ENCODE results near the gene ASB13.

ASB13 gene

GRCh38 chr10:5666008-5666840 lies at the start of gene ASB13:
TSS of gene ASB13 (minus strand) at chr10:5666595. CDS start at chr10:5666551, 44 bp downstream.
- peak in 1 of 2 experiments; percentile 19 for DNase-seq

GRCh38 chr10:5711642-5712041 lies 45.2 kb upstream of the ASB13 start:
- no peak for DNase-seq

GRCh38 chr10:5710859-5711258 lies 44.5 kb upstream of the ASB13 start:
- no peak for DNase-seq

GRCh38 chr10:5709865-5710264 lies 43.5 kb upstream of the ASB13 start:
- no peak for DNase-seq

GRCh38 chr10:5708356-5708755 lies 42.0 kb upstream of the ASB13 start:
- DNase-seq = no peak

GRCh38 chr10:5698062-5698461 lies 31.7 kb upstream of the ASB13 start:
- no peak for DNase-seq

GRCh38 chr10:5697342-5697741 lies 30.9 kb upstream of the ASB13 start:
- no peak for DNase-seq

GRCh38 chr10:5694573-5694972 lies 28.2 kb upstream of the ASB13 start:
- no peak for DNase-seq

GRCh38 chr10:5692461-5693358 lies 26.3 kb upstream of the ASB13 start:
- DNase-seq = peak; percentile 42 to 69

- DNase-seq = no peak
Measured at GRCh38 chr10:5691786-5692185, 25.4 kb upstream of the ASB13 start.

- DNase-seq = no peak
Measured at GRCh38 chr10:5688587-5688986, 22.2 kb upstream of the ASB13 start.

- no peak for DNase-seq
Measured at GRCh38 chr10:5685764-5686240, 19.4 kb upstream of the ASB13 start.

- peak in 1 of 2 experiments; percentile 44 for DNase-seq
Measured at GRCh38 chr10:5684971-5685763, 18.8 kb upstream of the ASB13 start.

GRCh38 chr10:5684318-5684970 lies 18.0 kb upstream of the ASB13 start, which contains the start of gene TASOR2:
TSS of gene TASOR2 (plus strand) at chr10:5684838. CDS start at chr10:5720643, 35,805 bp downstream.
- DNase-seq = peak; percentile 94 to 95

- no peak for DNase-seq
Measured at GRCh38 chr10:5683065-5683464, 16.7 kb upstream of the ASB13 start.

- no peak for DNase-seq
Measured at GRCh38 chr10:5681930-5682329, 15.5 kb upstream of the ASB13 start.

- no peak for DNase-seq
Measured at GRCh38 chr10:5679606-5680005, 13.2 kb upstream of the ASB13 start.

- no peak for DNase-seq
Measured at GRCh38 chr10:5679037-5679435, 12.6 kb upstream of the ASB13 start.

- no peak for DNase-seq
Measured at GRCh38 chr10:5678397-5679036, 12.1 kb upstream of the ASB13 start.

- DNase-seq = no peak
Measured at GRCh38 chr10:5670662-5671375, 4.4 kb upstream of the ASB13 start.

- no peak for DNase-seq
Measured at GRCh38 chr10:5669604-5670003, 3.2 kb upstream of the ASB13 start.
